ENCODE measurements around the gene CYFIP1. TPM values are rescaled to one million over a fixed set of nuclear protein-coding genes. Genes with fewer than 3 reads are reported as not detected.

Gene CYFIP1
- total and polyA plus RNA-seq, 2 of the 8 experiments (the other 6 are each of a cell fraction or from before 2014, with no cell fraction given), result 38.6 to 81.7 TPM

- Histone ChIP-seq H3K23me2 (ENCODE audit: low read depth, low read length) (no peaks in the 10 kb centered on the region), H3K9ac (replicated peaks in 1 of 4; ENCODE audit: extremely low read depth in 1 of 4, low read depth in 3 of 4, low read length in 3 of 4) (no peak overlapping the region), H3K23ac (ENCODE audit: insufficient read length) (no peak overlapping the region), H3K79me2 (ENCODE audit: control insufficient read depth in 1 of 2, insufficient read depth in 2 of 2, low read length in 2 of 2) (no peaks in the 10 kb centered on the region), H2BK15ac (ENCODE audit: low read length) (no peak overlapping the region), H4K5ac (ENCODE audit: insufficient read length, low read depth, low read length) (no peak overlapping the region), H2BK12ac (ENCODE audit: low read depth, low read length) (no peak overlapping the region), H3K4me1 (replicated peaks in 1 of 4; ENCODE audit: control insufficient read depth in 3 of 4, insufficient read depth in 4 of 4, low read length in 3 of 4) (peaks cover 8 to 18% (median 9%) of the 10 kb centered on the region in 4 experiments), H2AK5ac (ENCODE audit: low read depth, low read length) (no peak overlapping the region), H3K9me3 (ENCODE audit: insufficient read depth in 2 of 2, low read depth in 1 of 2, low read length in 1 of 2) (no peaks in the 10 kb centered on the region), H3K27ac (ENCODE audit: low read depth, low read length) (no peak overlapping the region), H4K91ac (replicated peaks; ENCODE audit: insufficient read length, low read length) (no peak overlapping the region), H3K4me2 (ENCODE audit: insufficient read depth in 1 of 2, low read depth in 2 of 2, low read length in 2 of 2) (no peak overlapping the region), H3K4me3 (ENCODE audit: extremely low read depth in 1 of 4, insufficient read depth in 2 of 4, low read depth in 3 of 4, low read length in 4 of 4) (no peak overlapping the region), H2BK5ac (ENCODE audit: low read depth, low read length) (no peak overlapping the region), H3K79me1 (ENCODE audit: low read depth, low read length) (no peaks in the 10 kb centered on the region), H4K8ac (ENCODE audit: extremely low read depth, insufficient read depth, low read length) (no peak overlapping the region), H3K36me3 (ENCODE audit: control insufficient read depth in 2 of 4, insufficient read depth in 4 of 4, low read length in 3 of 4) (no peaks in the 10 kb centered on the region), H3K4ac (replicated peaks; ENCODE audit: insufficient read length, low read depth, low read length) (no peak overlapping the region), H3K27me3 (replicated peaks in 1 of 4; ENCODE audit: control insufficient read depth in 3 of 4, extremely low read depth in 1 of 4, insufficient read depth in 3 of 4, low read length in 3 of 4) (peaks cover 0 to 3% (median 0%) of the 10 kb centered on the region in 4 experiments; a peak in 3 of 7 replicates), H2BK20ac (ENCODE audit: low read length) (no peak overlapping the region), H2AFZ (ENCODE audit: low read length) (no peak overlapping the region), H4K20me1 (replicated peaks in 1 of 2; ENCODE audit: control insufficient read depth in 1 of 2, insufficient read depth in 2 of 2, low read length in 2 of 2) (no peaks in the 10 kb centered on the region), H3K14ac (ENCODE audit: insufficient read length) (no peak overlapping the region), H2BK120ac (replicated peaks; ENCODE audit: low read depth, low read length) (no peak overlapping the region), H3K18ac (ENCODE audit: extremely low read depth, low read length) (no peak overlapping the region), H3K56ac (replicated peaks; ENCODE audit: insufficient read length, low read depth, low read length) (no peak overlapping the region)
- 94% methylated on average over 1 of the region's 1 CpG; no CpG with 5 or more reads in 1 of the 2 experiments for WGBS, 2 experiments (ENCODE audit: extremely low coverage in 1 of 2, insufficient coverage in 1 of 2, insufficient read length in 1 of 2, insufficient replicate concordance in 2 of 2, low coverage in 1 of 2, low lambda C conversion rate in 2 of 2, missing lambda C conversion rate in 1 of 2)
- no peak for DNase-seq (ENCODE audit: low read depth in 1 of 2, low spot score in 2 of 2)
- POLR2A ChIA-PET (ENCODE audit: partially characterized antibody), result no interaction called here
- CTCF ChIA-PET (ENCODE audit: partially characterized antibody), result no interaction called here
- no peak for FAIRE-seq
- TF ChIP-seq CBX5 (IDR thresholded peaks at IDR 0.05; ENCODE audit: low read depth, low read length) (no peak), SP4 (IDR thresholded peaks at IDR 0.05; ENCODE audit: low read length) (no peak), SP2 (IDR thresholded peaks at IDR 0.05; ENCODE audit: low read length) (no peak), ASH2L (IDR thresholded peaks at IDR 0.05; ENCODE audit: low read length) (no peak), SIRT6 (IDR thresholded peaks at IDR 0.05; ENCODE audit: low read length) (no peak), SAP30 (IDR thresholded peaks at IDR 0.05; ENCODE audit: insufficient read depth, insufficient replicate concordance, low read length) (no peak), JUN (IDR thresholded peaks at IDR 0.05; ENCODE audit: low read depth, low read length) (no peak), FOSL1 (IDR thresholded peaks at IDR 0.05; ENCODE audit: insufficient read depth, low read depth, low read length) (no peak), TCF12 (IDR thresholded peaks at IDR 0.05; ENCODE audit: low read depth, low read length) (no peak), RXRA (IDR thresholded peaks at IDR 0.05; ENCODE audit: insufficient read depth, low read depth, low read length) (no peak)
Measured at GRCh38 chr15:22831473-22831872, 148.7 kb downstream of the CYFIP1 start.

Data from H1 (cell line).